Subcutaneous abdominal adipose tissue (tissue), 5 donors: ENCODE results near the gene ATXN7L1.

Experiments used
- H3K27ac ChIP-seq: one replicate; pipeline ENCODE4 v1.7.0; 2013; ENCODE audit warnings: low read depth, mild to moderate bottlenecking, inconsistent platforms, low read length, moderate library complexity
- H3K27me3 ChIP-seq, 5 donors: one replicate each; pipeline ENCODE4 v1.7.0; 2013; ENCODE audit warnings: low read length in 5 of 5, inconsistent platforms in 1 of 5; ENCODE audit not compliant: control insufficient read depth in 5 of 5, insufficient read depth in 4 of 5
- H3K36me3 ChIP-seq, 5 donors: one replicate each; pipeline ENCODE4 v1.7.0; 2013; ENCODE audit warnings: low read length in 5 of 5; ENCODE audit not compliant: control insufficient read depth in 5 of 5, insufficient read depth in 5 of 5
- H3K4me1 ChIP-seq, 5 donors: one replicate each; pipeline ENCODE4 v1.7.0; 2013; ENCODE audit warnings: low read length in 5 of 5, mild to moderate bottlenecking in 3 of 5, moderate library complexity in 1 of 5; ENCODE audit not compliant: control insufficient read depth in 5 of 5, insufficient read depth in 5 of 5
- H3K4me3 ChIP-seq, 5 donors: one replicate each; pipeline ENCODE4 v1.7.0; 2013; ENCODE audit warnings: low read length in 5 of 5, low read depth in 1 of 5
- H3K9ac ChIP-seq, 5 donors: one replicate each; pipeline ENCODE4 v1.7.0; 2013; ENCODE audit warnings: low read length in 5 of 5, mild to moderate bottlenecking in 4 of 5, moderate library complexity in 3 of 5
- H3K9me3 ChIP-seq, 5 donors: one replicate each; pipeline ENCODE4 v1.7.0; 2013; ENCODE audit warnings: low read length in 5 of 5; ENCODE audit not compliant: control insufficient read depth in 5 of 5
- donor health status: healthy.
- donor health status: healthy.
- donor health status: healthy.
- donor health status: healthy.
- donor health status: healthy.

The ATXN7L1 gene

DNA sequence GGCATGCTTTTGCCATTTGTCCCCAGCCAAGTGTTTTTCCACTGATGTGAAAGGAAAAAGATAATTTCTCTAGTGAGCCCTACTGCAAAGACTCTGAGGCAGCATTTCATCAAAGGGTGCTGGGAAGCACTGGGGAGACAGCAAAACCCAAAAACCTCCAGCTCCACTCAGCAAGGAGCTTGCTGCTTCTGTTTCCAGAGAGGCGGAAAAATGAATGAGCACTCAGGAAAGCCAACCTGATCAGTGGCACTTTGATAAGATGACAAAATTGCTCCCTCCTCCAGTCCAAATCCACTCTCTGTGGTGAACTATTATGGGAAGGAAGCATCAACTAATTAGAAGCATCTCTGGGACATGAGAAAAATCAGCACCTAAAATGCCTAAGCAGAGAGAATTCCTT is 68.2 kb downstream of the ATXN7L1 start:
- no peaks in the 10 kb centered on the region for H3K9me3 ChIP-seq
- H3K4me3 ChIP-seq: no peak overlapping the region
- H3K27me3 ChIP-seq: no peaks in the 10 kb centered on the region
- peaks cover 0 to 11% (median 5%) of the 10 kb centered on the region in 5 donors for H3K4me1 ChIP-seq
- no peak overlapping the region for H3K9ac ChIP-seq
- H3K36me3 ChIP-seq: no peaks in the 10 kb centered on the region
- H3K27ac ChIP-seq: no peak overlapping the region

DNA sequence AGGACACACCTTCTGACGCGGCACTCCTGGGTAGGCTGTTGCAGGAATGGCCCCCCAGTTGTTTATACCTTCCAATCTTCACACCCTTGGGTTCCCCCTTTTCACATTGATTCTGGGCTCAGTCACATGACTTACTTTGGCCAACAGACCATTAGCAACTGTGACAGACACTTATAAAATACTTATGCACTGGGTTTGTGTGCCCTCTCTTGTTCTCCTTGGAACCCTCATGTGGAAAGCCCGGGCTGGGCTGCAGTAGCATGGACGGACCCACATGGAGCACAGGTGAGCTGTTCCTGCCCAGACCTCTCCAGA is 69.0 kb downstream of the ATXN7L1 start:
- peaks cover 0 to 11% (median 5%) of the 10 kb centered on the region in 5 donors for H3K4me1 ChIP-seq
- no peak overlapping the region for H3K4me3 ChIP-seq
- H3K36me3 ChIP-seq: no peaks in the 10 kb centered on the region
- H3K27ac ChIP-seq: no peak overlapping the region
- no peak overlapping the region for H3K9ac ChIP-seq
- no peaks in the 10 kb centered on the region for H3K9me3 ChIP-seq
- no peaks in the 10 kb centered on the region for H3K27me3 ChIP-seq

DNA sequence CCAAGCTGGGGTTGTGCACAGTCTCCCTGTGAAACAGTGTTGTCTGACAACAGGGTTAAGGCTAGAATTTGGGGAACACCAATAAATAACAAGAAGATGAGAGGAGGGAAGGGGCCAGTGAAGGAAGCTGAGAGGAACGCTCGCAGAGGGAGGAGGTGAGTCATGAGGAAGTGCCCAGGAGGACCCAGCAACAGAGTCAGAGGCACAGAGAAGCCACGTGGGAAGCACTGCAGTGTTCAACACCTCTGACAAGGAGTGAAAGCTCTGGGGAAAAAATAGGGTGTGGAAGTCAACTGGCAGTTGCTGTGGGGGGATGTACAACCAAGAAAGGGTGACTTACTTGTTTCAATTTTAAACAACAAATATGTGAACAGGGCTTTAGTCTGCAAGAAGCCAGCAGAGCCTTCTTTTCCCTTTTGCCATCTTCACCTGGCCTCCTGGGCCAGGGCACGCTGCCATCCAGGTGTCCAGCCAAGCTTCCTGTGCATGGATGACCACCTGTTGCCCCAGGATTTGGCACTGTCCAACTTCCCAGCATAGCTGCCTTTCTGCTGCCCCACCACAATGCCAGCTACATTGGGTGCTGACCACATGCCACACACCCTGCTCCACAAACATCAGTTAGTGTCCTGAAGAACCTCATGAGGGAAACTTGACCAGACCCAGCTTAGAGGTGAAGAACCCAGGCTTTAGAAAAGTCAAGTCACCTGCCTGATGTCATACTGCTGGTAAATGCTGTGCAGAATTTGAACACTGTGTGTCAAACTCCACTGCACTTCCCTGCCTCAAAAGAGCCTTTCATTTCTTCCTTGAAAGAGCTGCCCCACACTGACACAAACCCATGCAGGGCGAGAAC is 69.6 kb downstream of the ATXN7L1 start:
- H3K36me3 ChIP-seq: no peaks in the 10 kb centered on the region
- no peak overlapping the region for H3K9ac ChIP-seq
- no peak overlapping the region for H3K27ac ChIP-seq
- no peaks in the 10 kb centered on the region for H3K9me3 ChIP-seq
- no peak overlapping the region for H3K4me3 ChIP-seq
- H3K4me1 ChIP-seq: peaks cover 0 to 11% (median 5%) of the 10 kb centered on the region in 5 donors
- no peaks in the 10 kb centered on the region for H3K27me3 ChIP-seq

DNA sequence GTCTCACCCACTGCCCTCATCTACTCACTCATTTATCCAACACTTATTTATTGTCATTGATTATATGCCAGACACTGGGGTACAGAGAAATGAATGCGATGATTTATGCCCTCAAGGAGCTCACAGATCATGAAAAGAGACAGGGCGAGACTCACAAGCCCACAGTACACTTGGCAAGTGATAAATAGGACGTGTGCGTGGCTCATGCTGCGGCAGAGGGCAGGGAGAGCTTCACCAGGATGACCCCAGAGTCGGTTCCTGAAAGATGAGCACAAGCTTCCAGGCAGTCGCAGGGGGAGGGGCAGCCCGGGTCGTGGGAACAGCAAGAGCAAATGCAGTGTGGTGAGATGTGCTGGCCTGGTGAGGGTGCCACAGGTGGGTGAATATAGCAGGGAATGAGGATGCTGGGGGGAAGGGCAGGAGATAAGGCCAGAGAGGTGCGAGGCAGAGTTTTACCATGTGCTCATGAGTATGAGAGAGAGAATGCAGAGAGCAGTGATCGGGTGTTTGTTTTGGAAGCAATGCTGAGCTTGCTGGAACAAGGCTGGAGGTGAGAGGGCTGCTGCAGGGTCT is 70.9 kb downstream of the ATXN7L1 start:
- peaks cover 0 to 11% (median 5%) of the 10 kb centered on the region in 5 donors for H3K4me1 ChIP-seq
- no peaks in the 10 kb centered on the region for H3K27me3 ChIP-seq
- H3K4me3 ChIP-seq: no peak overlapping the region
- no peak overlapping the region for H3K9ac ChIP-seq
- H3K27ac ChIP-seq: no peak overlapping the region
- H3K9me3 ChIP-seq: no peaks in the 10 kb centered on the region
- H3K36me3 ChIP-seq: no peaks in the 10 kb centered on the region

DNA sequence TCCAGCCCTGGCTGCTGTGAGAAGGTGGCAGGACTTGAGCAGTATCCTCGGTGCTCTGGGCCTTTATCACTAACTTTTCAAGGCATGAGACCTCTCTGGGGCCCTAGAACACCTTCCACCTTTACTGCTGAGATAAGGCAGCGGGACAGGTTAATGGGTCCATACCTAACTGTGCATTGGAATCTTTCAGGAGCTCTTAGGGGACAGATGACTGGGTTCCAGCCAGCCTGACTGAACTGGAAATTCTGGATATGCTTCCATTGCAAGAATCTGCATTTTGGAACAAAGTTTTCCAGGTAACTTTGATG is 73.0 kb downstream of the ATXN7L1 start:
- Histone ChIP-seq H3K36me3 (no peaks in the 10 kb centered on the region), H3K27ac (no peak overlapping the region), H3K9me3 (no peaks in the 10 kb centered on the region), H3K9ac (no peak overlapping the region), H3K27me3 (no peaks in the 10 kb centered on the region), H3K4me3 (no peak overlapping the region), H3K4me1 (peaks cover 0 to 11% (median 5%) of the 10 kb centered on the region in 5 donors)

DNA sequence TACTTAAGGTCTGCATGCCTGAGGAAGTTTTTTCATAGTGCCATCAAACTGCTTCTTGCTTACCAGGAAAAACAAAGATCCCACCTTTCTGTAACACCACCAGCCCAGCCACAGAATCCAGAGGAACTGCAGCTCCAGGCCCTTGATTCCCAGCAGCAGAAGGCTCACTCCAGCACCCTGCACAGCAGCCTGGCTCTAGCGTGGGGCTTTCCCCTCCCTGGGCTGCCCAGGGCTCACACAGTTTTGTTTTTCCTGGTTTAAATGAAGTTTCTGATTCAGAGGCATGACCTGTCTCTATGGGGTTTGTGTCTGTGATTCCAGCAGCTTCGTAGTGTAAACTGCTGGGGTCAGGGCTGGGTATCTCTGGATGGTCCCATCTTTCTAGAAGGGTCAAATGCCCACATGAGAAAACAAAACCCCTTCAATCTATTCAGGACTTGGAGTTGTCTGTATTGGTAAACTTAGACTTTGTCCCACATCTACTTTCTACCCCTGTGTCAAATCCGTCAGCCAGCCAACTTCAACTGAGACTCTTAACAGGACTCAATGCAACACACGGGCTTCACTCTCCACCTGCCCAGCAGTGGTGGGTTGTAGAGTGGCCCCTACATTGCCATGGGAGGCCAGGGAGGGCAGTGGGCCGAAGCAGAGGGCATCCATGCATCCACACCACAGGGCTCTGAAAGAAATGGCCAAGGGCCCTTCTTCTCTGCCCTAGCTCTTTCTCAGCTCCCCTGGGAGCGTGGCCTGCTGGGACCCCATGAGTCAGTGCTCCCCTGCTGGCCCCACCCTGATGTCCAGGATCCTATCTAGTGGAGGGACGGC is 73.6 kb downstream of the ATXN7L1 start:
- Histone ChIP-seq H3K4me1 (peaks cover 0 to 11% (median 5%) of the 10 kb centered on the region in 5 donors), H3K27me3 (no peaks in the 10 kb centered on the region), H3K9ac (no peak overlapping the region), H3K4me3 (no peak overlapping the region), H3K9me3 (no peaks in the 10 kb centered on the region), H3K27ac (no peak overlapping the region), H3K36me3 (no peaks in the 10 kb centered on the region)

DNA sequence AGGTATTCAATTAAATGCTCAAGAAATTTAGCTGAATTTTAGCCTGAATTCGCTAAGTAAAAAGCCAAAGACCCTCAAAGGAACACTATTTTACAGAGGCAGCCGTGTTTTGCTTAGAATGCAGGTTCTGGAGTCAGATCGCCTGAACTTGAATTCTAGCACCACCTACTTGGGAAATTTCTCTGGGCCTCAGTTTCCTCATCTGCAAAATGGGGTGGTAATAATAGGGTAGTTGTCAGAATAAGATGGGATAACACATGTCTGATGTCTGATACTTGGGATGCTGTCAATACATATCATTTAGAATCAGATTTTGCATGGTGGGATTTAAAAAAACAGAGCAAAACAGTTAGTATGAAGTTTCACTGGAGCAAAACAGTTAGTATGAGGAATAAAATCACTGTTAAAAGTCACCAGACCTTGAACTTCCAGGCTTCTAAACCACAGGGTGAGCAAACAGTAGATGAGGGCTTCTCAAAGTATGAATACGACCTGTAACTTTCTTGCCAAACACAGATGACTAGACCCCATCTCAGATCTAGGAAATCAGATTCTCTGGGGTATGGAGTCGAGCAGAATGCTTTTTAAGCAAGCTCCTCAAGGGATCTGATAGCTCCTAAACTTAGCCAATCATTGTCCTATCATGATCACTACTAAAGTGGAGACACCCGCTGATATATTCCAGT is 75.4 kb downstream of the ATXN7L1 start:
- no peak overlapping the region for H3K27ac ChIP-seq
- H3K9ac ChIP-seq: no peak overlapping the region
- H3K9me3 ChIP-seq: no peaks in the 10 kb centered on the region
- no peaks in the 10 kb centered on the region for H3K27me3 ChIP-seq
- no peaks in the 10 kb centered on the region for H3K36me3 ChIP-seq
- H3K4me3 ChIP-seq: no peak overlapping the region
- H3K4me1 ChIP-seq: peaks cover 0 to 4% (median 0%) of the 10 kb centered on the region in 5 donors

DNA sequence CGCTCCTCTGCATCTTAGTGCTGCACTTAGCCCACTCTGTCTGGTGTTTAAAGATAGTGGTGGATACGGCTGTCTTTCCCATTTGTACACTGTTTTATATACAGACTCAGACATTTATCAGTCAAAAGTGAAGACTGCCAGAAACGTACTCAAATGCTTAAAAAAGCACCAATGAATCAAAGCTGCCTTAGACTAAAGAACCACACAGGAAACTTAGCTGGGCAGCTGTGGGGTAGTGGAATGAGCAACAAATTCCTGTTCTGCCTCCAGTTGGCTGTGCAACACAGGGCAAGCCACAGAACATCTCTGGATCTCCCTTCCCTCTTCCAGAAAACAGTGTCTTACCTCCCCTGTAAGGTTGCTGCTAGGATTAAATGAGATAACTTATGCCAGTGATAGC is 76.0 kb downstream of the ATXN7L1 start:
- Histone ChIP-seq H3K4me1 (peaks cover 0 to 3% (median 0%) of the 10 kb centered on the region in 5 donors), H3K9me3 (no peaks in the 10 kb centered on the region), H3K4me3 (no peak overlapping the region), H3K9ac (no peak overlapping the region), H3K27ac (no peak overlapping the region), H3K27me3 (no peaks in the 10 kb centered on the region), H3K36me3 (no peaks in the 10 kb centered on the region)

DNA sequence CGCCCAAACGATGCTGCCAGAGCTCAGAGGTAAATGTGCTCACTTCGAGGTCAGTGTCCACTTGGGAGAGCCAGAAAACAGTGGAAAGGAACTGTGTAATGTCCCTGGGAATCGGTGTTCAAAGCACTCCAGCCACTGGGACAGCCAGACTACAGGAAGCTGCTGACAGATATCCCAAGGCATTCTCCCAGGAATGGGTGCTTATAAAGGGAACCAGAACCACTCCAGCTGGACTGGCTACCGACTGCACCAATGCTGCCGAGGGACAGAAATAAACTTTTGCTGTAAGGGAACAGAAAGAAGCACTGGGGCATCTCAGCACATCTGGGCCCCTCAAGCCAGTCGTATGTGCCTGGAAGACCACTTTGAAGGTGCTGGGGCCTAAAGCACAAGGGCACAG is 76.7 kb downstream of the ATXN7L1 start:
- H3K4me1 ChIP-seq: peaks cover 0 to 3% (median 0%) of the 10 kb centered on the region in 5 donors
- H3K9me3 ChIP-seq: no peaks in the 10 kb centered on the region
- no peak overlapping the region for H3K27ac ChIP-seq
- no peaks in the 10 kb centered on the region for H3K36me3 ChIP-seq
- no peaks in the 10 kb centered on the region for H3K27me3 ChIP-seq
- no peak overlapping the region for H3K9ac ChIP-seq
- no peak overlapping the region for H3K4me3 ChIP-seq

DNA sequence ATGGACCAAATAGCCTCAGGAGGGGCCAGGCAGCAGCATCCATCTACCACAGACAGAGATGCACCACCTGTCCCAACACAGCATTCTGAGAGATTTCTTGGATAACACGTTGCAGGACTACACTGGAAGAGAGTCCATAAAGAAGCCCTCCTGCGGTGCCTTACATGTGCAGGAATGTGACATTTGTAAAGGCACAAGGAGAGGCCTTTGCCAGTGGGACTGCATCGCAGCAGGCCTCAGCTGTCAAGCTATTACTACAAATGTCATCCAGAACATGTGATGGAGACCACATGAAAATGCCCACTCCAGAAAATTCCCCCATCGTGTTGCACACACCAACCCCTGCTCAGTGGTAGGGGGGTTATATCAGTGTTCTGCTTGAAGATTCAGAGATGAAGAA is 77.4 kb downstream of the ATXN7L1 start:
- Histone ChIP-seq H3K27me3 (no peaks in the 10 kb centered on the region), H3K4me3 (no peak overlapping the region), H3K36me3 (no peaks in the 10 kb centered on the region), H3K4me1 (peaks cover 0 to 3% (median 0%) of the 10 kb centered on the region in 5 donors), H3K9me3 (no peaks in the 10 kb centered on the region), H3K27ac (no peak overlapping the region), H3K9ac (no peak overlapping the region)
